SU-DHL-6 (cell line): ENCODE measurements around the gene TXN2.

Source experiments
- H2AFZ ChIP-seq: fragments of 200-600 bp; sonication (generic); 2 replicates; pipeline ENCODE4 v1.6.1; 2014; ENCODE audit warnings: low read depth, mild to moderate bottlenecking, moderate library complexity, mixed read lengths, antibody characterized with exemption, low read length; ENCODE audit not compliant: severe bottlenecking
- H3F3A ChIP-seq: fragments of 200-600 bp; shearing (Covaris generic); 2 replicates; pipeline ENCODE4 v1.6.0; 2016; ENCODE audit warnings: antibody characterized with exemption, mild to moderate bottlenecking; ENCODE audit not compliant: insufficient read depth
- H3K27ac ChIP-seq: fragments of 200-600 bp; sonication (generic); 2 replicates; pipeline ENCODE4 v1.5.1; 2016; ENCODE audit warnings: low read depth, mild to moderate bottlenecking, low read length, moderate library complexity, mixed read lengths
- H3K27me3 ChIP-seq: fragments of 200-600 bp; sonication (generic), shearing (Covaris generic); 2 replicates; pipeline ENCODE4 v1.6.0; 2014; ENCODE audit warnings: mild to moderate bottlenecking, low read length
- H3K36me3 ChIP-seq: fragments of 200-600 bp; sonication (generic); 2 replicates; pipeline ENCODE4 v1.6.1; 2014; ENCODE audit warnings: mild to moderate bottlenecking, low read length, mixed read lengths
- H3K4me2 ChIP-seq: fragments of 300-600, 200-600 bp; shearing (Covaris generic), sonication (generic); 2 replicates; pipeline ENCODE4 v1.6.0; 2014; ENCODE audit warnings: low read length, low read depth, mild to moderate bottlenecking; ENCODE audit not compliant: poor library complexity, severe bottlenecking
- H3K4me3 ChIP-seq: fragments of 200-600 bp; sonication (generic); 2 replicates; pipeline ENCODE4 v1.5.1; 2014; ENCODE audit warnings: antibody characterized with exemption, low read length, mild to moderate bottlenecking, mixed read lengths; ENCODE audit not compliant: insufficient read depth, poor library complexity, severe bottlenecking
- H3K79me2 ChIP-seq: fragments of 200-600 bp; sonication (generic); 2 replicates; pipeline ENCODE4 v1.6.1; 2014; ENCODE audit warnings: mild to moderate bottlenecking, low read length, moderate library complexity; ENCODE audit not compliant: insufficient read depth
- H3K9ac ChIP-seq: fragments of 200-600 bp; sonication (generic); 2 replicates; pipeline ENCODE4 v1.7.0; 2014; ENCODE audit warnings: mild to moderate bottlenecking, low read length
- H3K9me2 ChIP-seq: fragments of 200-600 bp; sonication (generic); replicated peaks from 2 replicates; pipeline ENCODE4 v1.6.1; 2014; ENCODE audit warnings: low read length; ENCODE audit not compliant: insufficient read depth
- H3K9me3 ChIP-seq: fragments of 200-600 bp; sonication (generic); 2 replicates; pipeline ENCODE4 v1.6.1; 2014; ENCODE audit warnings: low read length, mixed read lengths; ENCODE audit not compliant: insufficient read depth
- H4K20me1 ChIP-seq: fragments of 200-600 bp; sonication (generic); 2 replicates; pipeline ENCODE4 v1.6.1; 2014; ENCODE audit warnings: low read depth, mild to moderate bottlenecking, antibody characterized with exemption, low read length, moderate library complexity, mixed read lengths
- CTCF ChIP-seq: fragments of 200-600 bp; sonication (generic); IDR thresholded peaks from one replicate; pipeline ENCODE4 v1.5.1; 2017; ENCODE audit warnings: antibody characterized with exemption, mild to moderate bottlenecking, low read length, moderate library complexity; ENCODE audit not compliant: insufficient read depth, poor library complexity, severe bottlenecking
- EZH2phosphoT487 ChIP-seq: fragments of 200-600 bp; sonication (generic), shearing (Covaris generic); conservative IDR thresholded peaks from 2 replicates; pipeline ENCODE4 v1.6.1; 2018; ENCODE audit warnings: mild to moderate bottlenecking, antibody characterized with exemption, low read length, moderate library complexity, mixed read lengths

Gene TXN2

GRCh38 chr22:36464715-36465231 lies 16.7 kb downstream of the TXN2 start:
- no peaks in the 10 kb centered on the region for H3K27me3 ChIP-seq
- no peaks in the 10 kb centered on the region for H3F3A ChIP-seq
- TF ChIP-seq CTCF (no peak), EZH2phosphoT487 (no peak)
- H3K9me2 ChIP-seq = no peaks in the 10 kb centered on the region
- no peak overlapping the region for H3K4me3 ChIP-seq
- H3K27ac ChIP-seq = no peak overlapping the region
- H3K36me3 ChIP-seq = no peaks in the 10 kb centered on the region
- H3K9me3 ChIP-seq = no peaks in the 10 kb centered on the region
- H3K9ac ChIP-seq = no peak overlapping the region
- no peaks in the 10 kb centered on the region for H4K20me1 ChIP-seq
- no peak overlapping the region for H3K4me2 ChIP-seq
- no peaks in the 10 kb centered on the region for H3K79me2 ChIP-seq
- no peak overlapping the region for H2AFZ ChIP-seq

DNA sequence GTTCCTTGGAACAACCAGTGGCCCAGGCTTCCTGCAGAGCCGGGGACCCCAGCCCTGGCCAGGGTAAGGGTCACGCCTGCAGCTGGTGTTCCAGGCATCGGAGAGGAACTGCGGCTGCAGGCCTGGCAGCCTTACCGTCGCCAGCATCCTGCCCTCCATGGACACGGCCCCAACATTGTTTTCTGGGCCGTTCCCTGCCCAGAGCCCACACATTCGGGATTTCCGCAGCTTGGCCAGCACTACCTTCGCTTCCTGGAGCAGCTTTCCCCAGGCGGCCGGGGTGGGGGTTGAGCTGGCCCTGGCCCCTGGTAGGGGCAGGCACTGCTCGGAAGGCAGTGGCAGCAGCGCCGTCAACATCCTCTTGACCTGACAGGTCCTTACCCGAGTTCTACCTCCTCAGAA lies 17.7 kb downstream of the TXN2 start:
- Histone ChIP-seq H3K4me2 (no peak overlapping the region), H3K4me3 (no peak overlapping the region), H3F3A (no peaks in the 10 kb centered on the region), H3K27me3 (no peaks in the 10 kb centered on the region), H3K79me2 (no peaks in the 10 kb centered on the region), H3K36me3 (no peaks in the 10 kb centered on the region), H3K9ac (no peak overlapping the region), H4K20me1 (no peaks in the 10 kb centered on the region), H3K9me3 (no peaks in the 10 kb centered on the region), H2AFZ (no peak overlapping the region), H3K27ac (no peak overlapping the region), H3K9me2 (no peaks in the 10 kb centered on the region)
- no peak for TF ChIP-seq EZH2phosphoT487
- no peak for TF ChIP-seq CTCF

DNA sequence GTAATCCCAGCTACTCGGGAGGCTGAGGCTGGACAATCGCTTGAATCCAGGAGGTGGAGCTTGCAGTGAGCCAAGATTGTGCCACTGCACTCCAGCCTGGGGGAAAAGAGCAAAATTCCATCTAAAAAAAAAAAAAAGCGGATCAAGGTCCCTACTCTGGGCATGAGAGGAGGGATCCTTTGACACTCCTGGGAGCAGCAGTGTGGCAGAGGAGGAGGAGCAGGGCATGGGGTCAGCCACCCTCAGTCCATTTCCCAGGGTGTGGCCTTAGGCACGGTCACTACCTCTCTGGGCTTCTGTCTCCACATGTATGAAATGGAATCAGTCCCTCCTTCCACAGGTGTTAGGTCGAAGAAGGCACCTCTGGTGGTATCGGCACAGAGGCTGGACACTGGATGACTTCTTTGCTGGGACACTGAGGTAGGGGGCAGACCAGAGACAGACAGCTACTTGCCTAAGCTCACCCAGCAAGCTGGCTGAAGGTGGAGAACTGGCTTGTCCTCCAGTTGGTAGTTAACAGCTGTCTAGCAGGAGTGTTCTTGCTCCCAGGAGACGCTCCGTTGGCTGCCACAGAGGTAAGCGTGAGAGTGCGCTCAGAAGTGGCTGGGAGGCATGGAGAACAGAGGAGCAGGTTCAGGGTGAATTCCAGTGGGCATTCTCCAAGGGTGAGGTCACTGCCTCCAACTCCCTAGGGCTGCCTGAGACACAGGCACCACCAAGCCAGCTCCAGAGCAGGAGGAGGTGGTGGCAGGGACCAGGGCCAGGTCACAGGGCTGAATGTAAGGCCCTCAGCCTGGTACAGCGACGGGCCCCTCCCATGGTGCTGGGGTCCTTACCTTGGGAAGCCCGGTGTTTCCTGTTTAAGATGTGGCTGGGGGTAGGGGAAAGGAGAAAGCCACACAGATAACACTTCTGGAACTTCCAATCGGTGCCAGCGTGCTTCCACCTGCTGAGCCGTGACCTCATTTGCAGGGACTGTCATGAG lies 19.5 kb downstream of the TXN2 start:
- Histone ChIP-seq H3K79me2 (no peaks in the 10 kb centered on the region), H4K20me1 (no peaks in the 10 kb centered on the region), H3K36me3 (no peaks in the 10 kb centered on the region), H3K9me3 (no peaks in the 10 kb centered on the region), H3K27ac (no peak overlapping the region), H3K27me3 (no peaks in the 10 kb centered on the region), H3K9me2 (no peaks in the 10 kb centered on the region), H3F3A (no peaks in the 10 kb centered on the region), H3K4me3 (no peak overlapping the region), H3K9ac (no peak overlapping the region), H3K4me2 (no peak overlapping the region), H2AFZ (no peak overlapping the region)
- TF ChIP-seq CTCF (no peak), EZH2phosphoT487 (no peak)
